Measurements from ENCODE around the gene ESF1.

DNA sequence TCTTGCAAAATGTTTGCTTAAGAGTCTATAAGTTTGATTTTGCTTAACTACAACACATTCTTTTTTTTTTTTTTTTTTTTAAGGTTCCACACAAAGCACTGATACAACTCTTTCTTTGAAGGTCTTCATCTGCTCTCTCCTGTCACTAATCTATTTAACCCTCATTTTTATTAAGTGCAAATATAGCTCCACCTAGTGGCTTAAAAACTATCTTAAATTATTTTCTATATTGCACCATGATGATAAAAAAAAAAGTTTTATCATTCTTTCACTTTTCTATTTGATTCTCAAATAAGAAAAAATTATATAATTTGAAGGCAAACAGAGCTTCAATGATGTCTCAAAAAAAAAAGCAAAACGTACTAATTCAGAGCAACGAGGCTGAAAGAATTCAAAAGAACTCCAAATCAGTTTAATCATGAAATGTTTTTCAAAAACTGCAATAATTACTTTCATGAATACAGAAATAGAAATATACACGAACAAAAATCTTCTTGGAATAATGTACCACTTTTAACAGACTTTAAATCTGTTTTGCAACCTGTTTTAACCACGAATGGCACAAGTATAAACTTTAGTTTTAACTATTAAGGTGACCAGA is 12.8 kb downstream of the ESF1 start:
- TF ChIP-seq, protein P1, sequence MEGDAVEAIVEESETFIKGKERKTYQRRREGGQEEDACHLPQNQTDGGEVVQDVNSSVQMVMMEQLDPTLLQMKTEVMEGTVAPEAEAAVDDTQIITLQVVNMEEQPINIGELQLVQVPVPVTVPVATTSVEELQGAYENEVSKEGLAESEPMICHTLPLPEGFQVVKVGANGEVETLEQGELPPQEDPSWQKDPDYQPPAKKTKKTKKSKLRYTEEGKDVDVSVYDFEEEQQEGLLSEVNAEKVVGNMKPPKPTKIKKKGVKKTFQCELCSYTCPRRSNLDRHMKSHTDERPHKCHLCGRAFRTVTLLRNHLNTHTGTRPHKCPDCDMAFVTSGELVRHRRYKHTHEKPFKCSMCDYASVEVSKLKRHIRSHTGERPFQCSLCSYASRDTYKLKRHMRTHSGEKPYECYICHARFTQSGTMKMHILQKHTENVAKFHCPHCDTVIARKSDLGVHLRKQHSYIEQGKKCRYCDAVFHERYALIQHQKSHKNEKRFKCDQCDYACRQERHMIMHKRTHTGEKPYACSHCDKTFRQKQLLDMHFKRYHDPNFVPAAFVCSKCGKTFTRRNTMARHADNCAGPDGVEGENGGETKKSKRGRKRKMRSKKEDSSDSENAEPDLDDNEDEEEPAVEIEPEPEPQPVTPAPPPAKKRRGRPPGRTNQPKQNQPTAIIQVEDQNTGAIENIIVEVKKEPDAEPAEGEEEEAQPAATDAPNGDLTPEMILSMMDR (IDR thresholded peaks at IDR 0.05) = peak in 3 of 4 experiments; percentile 22 to 39 (median 34)
- TF ChIP-seq EP300 (IDR thresholded peaks at IDR 0.05) (no peak), POLR2AphosphoS5 (IDR thresholded peaks at IDR 0.05) (no peak), POLR2A (IDR thresholded peaks at IDR 0.05) (no peak)

Measured in sigmoid colon (tissue), 4 donors.